Measurements from ENCODE around the gene HMGCS2. TPM values are rescaled to one million over a fixed set of nuclear protein-coding genes. Genes with fewer than 3 reads are reported as not detected.

The HMGCS2 gene
- polyA plus RNA-seq, 1 of the 3 experiments (the other 2 are of a cell fraction), result not detected

- H3F3A ChIP-seq (replicated peaks; ENCODE audit: insufficient read depth), result no peaks in the 10 kb centered on the region
- ChIA-PET CTCF (interaction anchor here (1.0 kb wide), 1 partner anchor 134 kb away, joined by 3 read pairs; no protein-coding TSS in a partner anchor), POLR2A (no interaction called here)
- TF ChIP-seq RCOR1 (IDR thresholded peaks at IDR 0.05; ENCODE audit: low read length) (no peak), RAD21 (IDR thresholded peaks at IDR 0.05; ENCODE audit: low read length) (no peak), TAF1 (IDR thresholded peaks at IDR 0.05; ENCODE audit: borderline replicate concordance, low read depth, low read length) (no peak), NFIC (IDR thresholded peaks at IDR 0.05; ENCODE audit: borderline replicate concordance) (no peak), NRF1 (IDR thresholded peaks at IDR 0.05; ENCODE audit: low read depth, low read length) (no peak), ELF1 (IDR thresholded peaks at IDR 0.05) (no peak), MXI1 (IDR thresholded peaks at IDR 0.05; ENCODE audit: low read depth, low read length) (no peak), GABPA (IDR thresholded peaks at IDR 0.05; ENCODE audit: low read depth) (no peak), FOXJ3 (CRISPR knock-in tag; IDR thresholded peaks at IDR 0.05) (no peak), USF1 (IDR thresholded peaks at IDR 0.05; ENCODE audit: borderline replicate concordance, low read depth) (no peak), POLR2AphosphoS5 (IDR thresholded peaks at IDR 0.05; ENCODE audit: low read depth, low read length) (no peak), FOXM1 (IDR thresholded peaks at IDR 0.05; ENCODE audit: low read depth) (no peak), CTCF (IDR thresholded peaks at IDR 0.05) (no peak)
- no peak overlapping the region for H3K4me2 ChIP-seq
- no peaks in the 10 kb centered on the region for H3K9me3 ChIP-seq
- no peaks in the 10 kb centered on the region for H3K79me2 ChIP-seq (ENCODE audit: insufficient read depth)
- no peaks in the 10 kb centered on the region for H4K20me1 ChIP-seq (ENCODE audit: insufficient read depth)
- no peak overlapping the region for H3K4me3 ChIP-seq (ENCODE audit: low read depth in 2 of 2, low read length in 1 of 2)
- peaks cover 8% of the 10 kb centered on the region; the same call in 1 of the 2 replicates for H3K27me3 ChIP-seq (ENCODE audit: insufficient read depth)
- no peaks in the 10 kb centered on the region for H3K36me3 ChIP-seq (replicated peaks in 1 of 2; ENCODE audit: control insufficient read depth in 1 of 2, insufficient read depth in 2 of 2, low read length in 1 of 2)
- no peak overlapping the region for H3K9ac ChIP-seq
- no peak for DNase-seq
- H3K9me2 ChIP-seq, result no peaks in the 10 kb centered on the region
- no peak overlapping the region for H2AFZ ChIP-seq (ENCODE audit: low read depth)
- H3K27ac ChIP-seq (ENCODE audit: low read depth in 2 of 2, low read length in 1 of 2), result no peak overlapping the region
- H3K4me1 ChIP-seq (ENCODE audit: control insufficient read depth in 1 of 2, insufficient read depth in 2 of 2, low read depth in 1 of 2, low read length in 1 of 2), result peaks cover 2 to 6% of the 10 kb centered on the region in 2 experiments; a peak in 1 of 4 replicates
- 52% methylated on average over 2 of the region's 2 CpGs for WGBS (ENCODE audit: low lambda C conversion rate)
Measured at GRCh38 chr1:119811985-119812557, 43.4 kb upstream of the HMGCS2 start.

GRCh38 chr1:119811387-119811786 lies 42.7 kb upstream of the HMGCS2 start, which contains the start of gene REG4:
Gene REG4 (minus strand): TSS chr1:119811460. CDS start chr1:119808769, 2,691 bp downstream.
- Histone ChIP-seq H3K9me3 (no peaks in the 10 kb centered on the region), H2AFZ (ENCODE audit: low read depth) (no peak within 1 kb of the TSS), H3F3A (replicated peaks; ENCODE audit: insufficient read depth) (no peaks in the 10 kb centered on the region), H3K4me1 (ENCODE audit: control insufficient read depth in 1 of 2, insufficient read depth in 2 of 2, low read depth in 1 of 2, low read length in 1 of 2) (peaks cover under 1 to 2% of the 10 kb centered on the region in 2 experiments; a peak in 1 of 4 replicates), H3K36me3 (replicated peaks in 1 of 2; ENCODE audit: control insufficient read depth in 1 of 2, insufficient read depth in 2 of 2, low read length in 1 of 2) (no peaks in the 10 kb centered on the region), H3K9me2 (no peaks in the 10 kb centered on the region), H3K27me3 (ENCODE audit: insufficient read depth) (peaks cover 15% of the 10 kb centered on the region; the same call in 1 of the 2 replicates), H3K4me2 (no peak within 1 kb of the TSS), H3K79me2 (ENCODE audit: insufficient read depth) (no peaks in the 10 kb centered on the region), H3K27ac (ENCODE audit: low read depth in 2 of 2, low read length in 1 of 2) (no peak within 1 kb of the TSS), H3K9ac (no peak within 1 kb of the TSS), H4K20me1 (ENCODE audit: insufficient read depth) (no peaks in the 10 kb centered on the region), H3K4me3 (ENCODE audit: low read depth in 2 of 2, low read length in 1 of 2) (no peak within 1 kb of the TSS)
- WGBS (ENCODE audit: low lambda C conversion rate), result 57% methylated on average over 7 of the region's 7 CpGs
- DNase-seq, result no peak
- ChIA-PET POLR2A (no interaction called here), CTCF (interaction anchor here (1.0 to 3.7 kb wide), 3 partner anchors 58 to 135 kb away, joined by 3 to 18 read pairs (median 6); no protein-coding TSS in a partner anchor)
- no peak for TF ChIP-seq NRF1 (IDR thresholded peaks at IDR 0.05; ENCODE audit: low read depth, low read length)
- TF ChIP-seq SMC3 (IDR thresholded peaks at IDR 0.05; ENCODE audit: low read depth, low read length), result no peak
- no peak for TF ChIP-seq USF2 (IDR thresholded peaks at IDR 0.05; ENCODE audit: borderline replicate concordance, low read depth, low read length)

All from SK-N-SH (cell line).